ENCODE measurements around the gene BMPR2.

Gene BMPR2

GRCh38 chr2:202442882-202443281 lies 66.8 kb downstream of the BMPR2 start:
- Histone ChIP-seq H3K27ac (no peak overlapping the region), H3K4me3 (ENCODE audit: low read depth in 1 of 2, low read length in 1 of 2) (no peak overlapping the region), H3K36me3 (no peaks in the 10 kb centered on the region), H3K9me3 (no peaks in the 10 kb centered on the region), H3K27me3 (no peaks in the 10 kb centered on the region), H3K4me1 (ENCODE audit: control insufficient read depth in 1 of 2, insufficient read depth in 1 of 2, low read depth in 1 of 2, low read length in 1 of 2) (no peaks in the 10 kb centered on the region)
- no peak for TF ChIP-seq CTCF (IDR thresholded peaks at IDR 0.05)

GRCh38 chr2:202444000-202444399 lies 67.9 kb downstream of the BMPR2 start:
- no peak overlapping the region for H3K4me3 ChIP-seq (ENCODE audit: low read depth in 1 of 2, low read length in 1 of 2)
- H3K27ac ChIP-seq: no peak overlapping the region
- TF ChIP-seq CTCF (IDR thresholded peaks at IDR 0.05): no peak
- no peaks in the 10 kb centered on the region for H3K27me3 ChIP-seq
- H3K4me1 ChIP-seq (ENCODE audit: control insufficient read depth in 1 of 2, insufficient read depth in 1 of 2, low read depth in 1 of 2, low read length in 1 of 2): no peaks in the 10 kb centered on the region
- no peaks in the 10 kb centered on the region for H3K36me3 ChIP-seq
- no peaks in the 10 kb centered on the region for H3K9me3 ChIP-seq

- Histone ChIP-seq H3K27me3 (no peaks in the 10 kb centered on the region), H3K4me3 (ENCODE audit: low read depth in 1 of 2, low read length in 1 of 2) (no peak overlapping the region), H3K27ac (no peak overlapping the region), H3K4me1 (ENCODE audit: control insufficient read depth in 1 of 2, insufficient read depth in 1 of 2, low read depth in 1 of 2, low read length in 1 of 2) (no peaks in the 10 kb centered on the region), H3K9me3 (no peaks in the 10 kb centered on the region), H3K36me3 (no peaks in the 10 kb centered on the region)
- no peak for TF ChIP-seq CTCF (IDR thresholded peaks at IDR 0.05)
Observed at GRCh38 chr2:202449344-202449743, 73.2 kb downstream of the BMPR2 start.

GRCh38 chr2:202450785-202451184 lies 74.7 kb downstream of the BMPR2 start:
- no peaks in the 10 kb centered on the region for H3K4me1 ChIP-seq (ENCODE audit: control insufficient read depth in 1 of 2, insufficient read depth in 1 of 2, low read depth in 1 of 2, low read length in 1 of 2)
- no peak for TF ChIP-seq CTCF (IDR thresholded peaks at IDR 0.05)
- H3K27me3 ChIP-seq: no peaks in the 10 kb centered on the region

GRCh38 chr2:202452744-202453143 lies 76.6 kb downstream of the BMPR2 start:
- no peak for TF ChIP-seq CTCF (IDR thresholded peaks at IDR 0.05)

More at GRCh38 chr2:202450785-202451184, 74.7 kb downstream of the BMPR2 start:
- Histone ChIP-seq H3K27ac (no peak overlapping the region), H3K36me3 (no peaks in the 10 kb centered on the region), H3K9me3 (no peaks in the 10 kb centered on the region), H3K4me3 (ENCODE audit: low read depth in 1 of 2, low read length in 1 of 2) (no peak overlapping the region)

GRCh38 chr2:202454536-202454935 lies 78.4 kb downstream of the BMPR2 start:
- H3K36me3 ChIP-seq: no peaks in the 10 kb centered on the region
- no peaks in the 10 kb centered on the region for H3K4me1 ChIP-seq (ENCODE audit: control insufficient read depth in 1 of 2, insufficient read depth in 1 of 2, low read depth in 1 of 2, low read length in 1 of 2)
- H3K27ac ChIP-seq: no peak overlapping the region
- H3K9me3 ChIP-seq: no peaks in the 10 kb centered on the region
- no peak for TF ChIP-seq CTCF (IDR thresholded peaks at IDR 0.05)
- no peaks in the 10 kb centered on the region for H3K27me3 ChIP-seq
- H3K4me3 ChIP-seq (ENCODE audit: low read depth in 1 of 2, low read length in 1 of 2): no peak overlapping the region

More at GRCh38 chr2:202452744-202453143, 76.6 kb downstream of the BMPR2 start:
- no peaks in the 10 kb centered on the region for H3K9me3 ChIP-seq
- H3K27me3 ChIP-seq: no peaks in the 10 kb centered on the region
- H3K27ac ChIP-seq: no peak overlapping the region
- H3K4me3 ChIP-seq (ENCODE audit: low read depth in 1 of 2, low read length in 1 of 2): no peak overlapping the region
- no peaks in the 10 kb centered on the region for H3K4me1 ChIP-seq (ENCODE audit: control insufficient read depth in 1 of 2, insufficient read depth in 1 of 2, low read depth in 1 of 2, low read length in 1 of 2)
- no peaks in the 10 kb centered on the region for H3K36me3 ChIP-seq
